Ureter (tissue), 1 donor: ENCODE results near the gene ANKRD22. TPM values are rescaled to one million over a fixed set of nuclear protein-coding genes. Genes with fewer than 3 reads are reported as not detected.

ENCODE experiments used
- DNase-seq: peaks from one replicate; pipeline ENCODE4 v3.0.0-alpha.2; 2020; ENCODE audit warnings: low spot score
- total RNA-seq: library from RNA; stranded (reverse); gene quantifications from one replicate; pipeline ENCODE4 v1.2.4, GENCODE V29; 2023
- donor health status: DM: yes; HTN: yes; CAD: no.

The ANKRD22 gene
- total RNA-seq, 1 donor from 2014 or later: 14.7 TPM

DNA sequence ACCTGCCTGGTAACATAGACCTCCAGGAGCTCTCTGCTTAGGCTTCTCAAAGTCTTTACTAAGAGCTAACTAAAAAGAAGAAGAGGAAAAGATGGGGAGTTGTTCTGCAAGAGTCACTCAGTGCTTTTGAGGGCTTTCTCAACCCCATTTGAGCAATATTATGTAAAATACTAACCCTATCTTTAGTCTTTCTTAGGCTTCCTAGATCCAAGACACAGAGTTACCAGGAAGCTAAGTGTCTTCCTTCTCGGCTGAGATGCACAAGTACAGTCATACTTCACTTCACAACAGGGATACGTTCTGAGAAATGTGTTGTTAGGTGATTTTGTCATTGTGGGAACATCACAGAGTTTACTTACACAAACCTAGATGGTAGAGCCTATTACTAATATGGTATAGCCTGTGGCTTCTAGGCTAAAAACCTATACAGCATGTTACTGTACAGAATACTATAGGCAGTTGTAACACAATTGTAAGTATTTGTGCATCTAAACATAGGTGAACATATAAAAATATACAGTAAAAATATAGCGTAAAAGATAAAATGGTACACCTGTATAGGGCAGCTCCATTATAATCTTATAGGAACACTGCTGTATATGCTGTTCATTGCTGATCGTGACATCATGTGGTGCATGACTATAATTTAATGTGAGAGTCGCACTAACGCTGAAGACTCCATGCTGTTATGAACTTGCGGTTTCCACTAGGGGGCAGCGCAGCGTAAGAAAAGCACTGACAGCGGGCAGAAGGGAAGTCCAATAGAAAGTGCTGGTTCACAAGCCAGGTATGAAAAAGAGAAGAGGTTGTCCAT, 16.3 kb downstream of the ANKRD22 start:
- DNase-seq: peak; percentile 88

DNA sequence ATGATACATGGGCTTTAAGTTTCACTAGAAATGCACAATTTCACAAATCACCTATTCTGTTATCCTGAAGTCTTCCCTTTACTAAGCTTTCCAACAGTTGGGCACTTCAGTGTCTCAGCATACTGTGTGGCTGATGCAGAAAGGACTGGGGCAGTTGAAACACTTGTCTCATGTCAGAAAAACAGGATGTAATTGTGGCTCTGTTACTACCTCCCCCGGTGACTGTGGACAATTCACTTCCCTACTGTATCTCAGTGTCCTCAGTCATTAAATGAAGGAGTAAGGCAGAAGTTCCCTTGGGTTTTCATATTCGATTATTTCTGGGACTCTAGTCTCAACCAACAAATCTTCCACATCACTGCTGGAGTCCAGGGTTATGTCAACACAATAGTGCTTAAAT, 17.9 kb downstream of the ANKRD22 start:
- no peak for DNase-seq

DNA sequence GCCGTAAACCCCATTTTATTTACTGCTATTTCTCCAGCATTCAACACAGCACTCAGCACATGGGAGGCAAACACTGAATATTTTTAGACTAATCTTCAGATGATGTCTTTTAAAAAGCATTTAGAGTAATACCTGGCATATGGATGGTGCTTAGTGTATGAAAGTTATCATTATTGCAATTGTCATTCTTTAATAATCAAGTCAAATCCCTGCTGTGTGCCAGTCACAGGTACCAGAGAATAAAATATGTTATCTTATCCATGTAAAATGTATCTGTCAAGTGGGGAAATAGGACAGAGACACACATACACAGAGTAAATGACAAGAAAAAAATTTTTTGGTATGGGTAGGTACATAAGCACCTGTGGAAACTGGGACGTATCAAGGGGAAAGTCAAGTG, 18.5 kb downstream of the ANKRD22 start:
- no peak for DNase-seq

DNA sequence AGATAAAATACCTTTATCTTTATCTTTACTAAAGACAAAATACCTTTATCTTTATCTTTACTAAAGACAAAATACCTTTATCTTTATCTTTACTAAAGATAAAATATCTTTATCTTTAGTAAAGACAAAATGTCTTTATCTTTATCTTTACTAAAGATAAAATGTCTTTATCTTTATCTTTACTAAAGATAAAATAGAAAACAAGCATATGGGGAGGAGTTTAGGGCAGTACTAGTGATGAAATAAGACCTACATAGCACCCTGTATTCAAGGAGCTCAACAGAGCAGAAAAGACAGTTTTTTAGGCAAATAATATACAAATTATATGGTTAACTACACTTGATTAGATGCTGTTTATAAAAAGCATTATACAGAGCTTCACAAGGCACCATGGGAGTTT, 19.3 kb downstream of the ANKRD22 start:
- DNase-seq: no peak

DNA sequence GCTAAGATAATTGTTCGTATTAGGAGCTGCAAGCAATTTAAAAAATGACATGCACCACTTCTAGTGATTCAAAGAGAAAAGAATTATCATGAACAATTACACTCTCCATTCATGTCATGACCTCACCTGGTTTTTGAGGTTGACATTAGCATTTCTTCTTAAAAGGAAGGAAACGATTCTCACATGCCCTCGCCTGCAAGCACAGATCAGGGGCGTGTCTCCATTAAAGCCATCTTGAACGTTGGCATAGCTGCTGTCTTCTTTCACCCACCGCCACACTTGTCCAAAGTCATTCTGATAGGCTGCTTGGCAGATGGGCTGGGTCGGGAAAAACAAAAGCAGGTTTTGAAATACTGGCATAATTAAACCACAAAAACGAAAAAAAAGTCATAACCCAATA, 19.9 kb downstream of the ANKRD22 start:
- no peak for DNase-seq

DNA sequence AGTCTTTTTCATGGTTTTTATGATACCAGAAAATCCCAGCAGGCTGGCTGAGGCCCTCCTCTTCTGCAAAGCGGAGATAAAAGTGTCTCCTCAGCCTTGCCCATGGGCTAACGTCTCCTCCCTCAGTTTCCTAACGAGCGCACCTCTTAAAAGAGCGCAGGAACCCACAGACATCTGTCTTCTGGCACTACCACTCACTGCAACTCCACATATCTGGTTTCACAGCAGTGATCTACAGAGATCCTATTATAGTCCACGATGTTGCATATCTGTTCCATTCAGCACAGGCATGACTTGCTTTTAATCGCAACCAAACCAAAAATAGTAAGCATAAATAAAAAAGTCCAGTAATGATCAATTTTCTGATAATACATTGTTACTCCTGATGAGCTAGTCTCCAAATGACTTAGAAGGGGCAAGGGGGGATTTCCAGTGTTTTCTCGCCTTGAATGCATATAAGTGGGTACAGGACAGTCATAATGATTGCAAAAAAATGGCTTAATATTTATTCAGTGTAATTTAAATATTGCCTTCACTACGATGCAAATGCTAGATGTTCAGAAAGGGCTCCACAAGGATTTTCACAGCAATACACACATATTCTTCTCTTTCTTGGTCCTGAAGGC, 20.9 kb downstream of the ANKRD22 start:
- no peak for DNase-seq

DNA sequence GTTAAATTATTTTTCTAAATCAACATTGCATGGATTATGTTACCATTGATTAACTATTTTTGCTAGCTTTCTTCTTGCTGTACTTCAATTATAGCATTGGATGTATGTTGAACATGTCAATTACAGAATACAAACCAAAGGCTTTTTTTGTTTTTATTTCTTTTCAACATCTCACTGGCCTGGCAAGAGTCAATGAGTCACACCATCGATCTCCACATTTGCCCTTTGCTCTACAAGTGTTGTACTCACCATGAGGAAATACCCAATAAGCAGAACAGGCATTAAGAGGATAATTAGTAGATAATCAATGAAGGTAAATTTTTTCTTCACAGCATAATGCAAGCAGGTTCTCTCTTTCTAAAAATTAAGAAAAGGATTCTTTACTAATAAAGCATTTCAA, 23.3 kb downstream of the ANKRD22 start:
- DNase-seq: no peak

DNA sequence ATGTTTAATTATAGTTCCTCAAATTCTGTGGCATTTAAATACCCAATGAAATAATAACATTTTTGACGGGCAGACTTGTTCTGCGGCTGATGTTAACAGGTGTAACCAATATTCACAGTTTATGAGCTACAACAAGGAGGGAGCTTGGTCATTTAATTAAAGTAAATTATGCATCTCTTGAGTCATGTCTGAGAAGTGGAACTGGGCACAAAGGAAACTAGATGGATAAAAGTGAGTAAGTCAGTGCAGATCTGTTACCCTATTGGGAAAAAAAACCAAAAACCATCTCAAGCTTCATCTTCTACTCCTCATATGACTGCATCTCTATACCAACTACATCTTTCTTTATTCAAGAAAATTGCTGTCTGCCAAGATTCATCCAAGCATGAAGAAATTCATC, 24.0 kb downstream of the ANKRD22 start:
- no peak for DNase-seq

DNA sequence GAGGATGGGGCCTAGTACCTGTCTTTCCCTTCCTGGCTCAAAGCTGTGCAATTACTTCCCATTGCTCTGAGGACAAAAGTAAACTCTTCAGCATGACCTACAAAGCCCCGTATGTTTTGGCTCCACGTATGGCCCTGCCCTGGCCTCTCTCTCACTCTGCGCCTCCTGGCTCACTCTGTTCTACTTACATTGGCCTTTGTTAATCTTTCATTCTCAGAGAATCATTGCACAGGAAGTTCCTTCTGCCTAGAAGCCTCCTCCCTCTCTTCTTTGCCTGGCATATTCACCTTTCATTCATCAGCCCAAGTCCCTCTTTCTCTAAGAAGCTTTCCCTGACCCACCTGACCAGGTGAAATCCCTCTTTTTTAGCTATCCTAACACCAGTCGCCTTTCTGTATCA, 25.3 kb downstream of the ANKRD22 start:
- no peak for DNase-seq

DNA sequence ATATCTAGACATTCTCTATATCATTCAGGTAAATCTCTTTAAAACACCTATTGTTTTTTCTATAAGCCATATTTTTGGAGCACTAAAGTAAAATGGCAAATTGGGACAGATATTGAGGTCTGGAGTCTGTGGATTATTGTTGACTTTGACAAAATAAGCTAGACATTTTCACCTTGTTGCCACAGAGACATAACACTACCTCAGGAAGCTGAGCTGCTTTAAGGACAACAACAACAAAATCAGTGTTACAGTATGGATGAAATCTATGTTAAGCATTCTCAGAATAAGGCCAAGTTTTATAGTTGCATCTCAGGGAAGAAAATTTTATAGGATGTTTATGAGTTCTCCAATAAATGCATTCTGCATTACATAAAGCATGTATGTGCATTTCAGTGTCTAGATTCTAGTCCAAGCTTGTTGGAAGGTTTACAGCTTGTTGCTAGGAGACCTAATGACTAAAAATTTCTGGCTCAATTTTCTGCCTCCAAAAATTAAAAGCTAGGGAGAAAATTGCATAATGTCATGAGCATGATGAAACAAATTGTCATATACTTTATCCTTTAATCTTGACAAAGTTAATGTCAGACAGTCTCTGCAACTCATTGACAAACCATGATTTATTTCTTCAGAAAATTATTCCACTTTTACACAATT, 30.8 kb downstream of the ANKRD22 start:
- DNase-seq: no peak

DNA sequence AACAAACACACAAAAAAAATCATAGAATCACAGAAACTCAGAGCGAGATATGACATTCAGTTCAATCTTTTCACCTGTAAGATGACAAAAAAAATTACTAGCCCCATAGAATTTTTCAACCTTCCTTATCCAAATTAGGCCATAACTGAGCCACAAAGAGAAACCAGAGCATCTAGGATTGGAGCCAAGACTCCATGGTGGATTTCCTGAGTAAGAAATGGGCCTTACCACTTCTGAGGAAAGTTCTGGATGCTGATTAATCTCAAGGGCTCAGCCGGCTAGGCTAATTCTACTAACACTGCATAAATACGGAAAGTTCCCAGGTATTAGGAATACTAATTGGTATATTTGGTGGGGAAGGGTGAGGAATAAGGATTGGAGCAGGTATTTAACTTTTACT, 32.4 kb downstream of the ANKRD22 start:
- DNase-seq: no peak

DNA sequence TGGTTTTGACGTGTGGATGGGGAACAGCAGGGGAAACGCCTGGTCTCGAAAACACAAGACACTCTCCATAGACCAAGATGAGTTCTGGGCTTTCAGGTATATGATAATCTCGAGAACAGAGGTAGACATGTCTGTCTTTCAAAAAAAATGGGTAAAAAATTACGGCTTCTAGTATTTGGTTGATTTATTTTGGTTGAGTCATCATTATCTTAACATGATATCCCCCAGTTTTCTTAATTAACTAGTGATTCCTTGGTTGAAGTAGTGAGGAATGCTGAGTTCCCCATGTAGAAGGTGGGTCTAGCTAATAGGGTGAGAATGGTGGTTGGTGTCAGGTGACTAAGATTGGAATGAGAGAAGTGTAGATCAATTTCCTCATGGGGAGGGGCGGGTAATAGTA, 38.4 kb downstream of the ANKRD22 start:
- DNase-seq: no peak

DNA sequence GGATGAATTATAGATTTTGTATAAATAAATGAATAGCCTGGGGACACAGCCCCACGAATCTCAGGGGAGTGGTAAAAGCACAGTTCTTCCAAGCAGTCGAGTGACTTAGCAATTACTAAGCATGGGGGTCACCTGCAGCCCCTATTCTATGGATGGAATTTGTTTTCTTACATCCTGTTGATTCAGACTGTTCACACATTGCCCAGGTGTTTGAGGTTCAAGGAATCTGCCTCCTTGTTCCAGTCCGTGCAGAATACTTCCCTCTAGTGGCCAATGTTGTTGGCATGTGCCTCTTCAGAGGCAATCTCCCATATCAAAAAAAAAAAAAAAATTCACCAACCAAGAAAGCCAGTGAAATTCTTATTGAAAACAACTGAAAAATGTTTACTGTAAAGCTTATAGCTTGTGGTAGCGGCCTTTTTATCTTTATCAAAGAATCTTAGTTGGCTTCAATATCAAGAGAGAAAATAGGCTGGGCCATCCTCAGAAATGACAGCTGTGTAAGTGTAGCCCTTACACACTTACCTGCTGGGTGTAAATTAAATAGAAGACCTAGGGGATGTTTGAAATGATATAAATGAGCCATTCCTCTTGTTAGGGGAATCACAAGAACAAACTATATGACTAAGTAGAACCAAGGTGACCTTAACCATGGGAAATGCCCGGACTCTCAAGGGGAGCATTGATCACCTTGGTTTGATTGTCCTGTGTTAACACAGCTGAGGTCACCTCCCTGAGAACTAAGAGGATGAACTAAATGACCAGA, 41.3 kb downstream of the ANKRD22 start:
- DNase-seq: no peak

DNA sequence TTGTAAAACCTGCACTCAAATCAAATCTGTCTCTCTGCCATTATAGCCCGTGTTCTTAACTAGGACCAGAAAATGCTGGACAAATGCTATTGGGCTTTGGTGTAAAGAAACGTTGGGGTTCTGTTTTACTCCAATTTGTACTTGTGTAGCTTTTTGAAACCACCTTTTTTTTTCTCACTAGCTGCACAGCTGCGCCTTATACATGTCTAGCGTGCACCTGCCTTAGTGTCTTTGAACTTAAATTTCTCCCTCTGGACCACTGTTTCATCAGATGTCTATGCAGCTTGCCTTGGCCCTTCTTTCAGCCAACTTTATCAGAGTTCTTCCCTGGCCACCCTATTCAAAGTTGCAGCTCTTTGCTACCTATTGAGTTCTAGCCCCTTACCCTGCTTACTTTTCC, 42.0 kb downstream of the ANKRD22 start:
- no peak for DNase-seq

DNA sequence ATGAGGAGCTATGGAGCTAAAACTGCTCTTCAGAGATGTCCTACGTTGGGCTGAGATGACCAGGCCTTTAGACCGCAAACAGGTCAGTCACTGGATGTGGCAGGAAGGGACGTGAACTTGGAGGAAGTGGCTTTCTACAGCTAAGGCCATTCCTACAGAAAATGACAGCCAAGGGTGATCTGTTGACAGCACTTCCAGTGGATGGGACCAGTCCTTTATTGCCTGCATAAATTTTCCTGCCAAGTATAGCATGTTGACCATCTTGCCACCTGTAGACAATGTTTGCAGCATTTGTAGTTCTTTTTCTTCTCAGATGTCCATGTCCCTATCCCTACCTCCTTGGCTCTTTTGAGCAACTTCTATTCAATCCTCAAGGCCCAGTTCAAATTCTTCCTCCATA, 45.7 kb downstream of the ANKRD22 start:
- DNase-seq: no peak

DNA sequence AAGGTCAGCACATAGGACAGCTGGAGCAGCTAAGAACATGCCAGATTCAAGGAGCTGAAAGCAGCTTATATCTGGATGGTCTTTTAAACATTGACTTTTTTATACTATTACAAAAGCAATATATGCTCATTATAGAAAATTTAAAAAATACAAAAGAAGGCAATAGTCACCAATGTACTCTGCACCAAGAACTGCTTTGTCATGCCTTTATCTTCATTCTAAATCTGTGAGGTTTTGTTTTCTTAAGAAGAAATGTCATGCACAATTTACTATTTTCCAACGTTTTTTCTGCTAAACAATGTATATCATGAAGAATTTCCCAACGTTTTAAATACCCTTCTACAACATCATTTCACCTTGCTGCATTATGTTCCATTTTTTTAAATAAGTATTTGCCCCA, 46.3 kb downstream of the ANKRD22 start:
- DNase-seq: no peak

DNA sequence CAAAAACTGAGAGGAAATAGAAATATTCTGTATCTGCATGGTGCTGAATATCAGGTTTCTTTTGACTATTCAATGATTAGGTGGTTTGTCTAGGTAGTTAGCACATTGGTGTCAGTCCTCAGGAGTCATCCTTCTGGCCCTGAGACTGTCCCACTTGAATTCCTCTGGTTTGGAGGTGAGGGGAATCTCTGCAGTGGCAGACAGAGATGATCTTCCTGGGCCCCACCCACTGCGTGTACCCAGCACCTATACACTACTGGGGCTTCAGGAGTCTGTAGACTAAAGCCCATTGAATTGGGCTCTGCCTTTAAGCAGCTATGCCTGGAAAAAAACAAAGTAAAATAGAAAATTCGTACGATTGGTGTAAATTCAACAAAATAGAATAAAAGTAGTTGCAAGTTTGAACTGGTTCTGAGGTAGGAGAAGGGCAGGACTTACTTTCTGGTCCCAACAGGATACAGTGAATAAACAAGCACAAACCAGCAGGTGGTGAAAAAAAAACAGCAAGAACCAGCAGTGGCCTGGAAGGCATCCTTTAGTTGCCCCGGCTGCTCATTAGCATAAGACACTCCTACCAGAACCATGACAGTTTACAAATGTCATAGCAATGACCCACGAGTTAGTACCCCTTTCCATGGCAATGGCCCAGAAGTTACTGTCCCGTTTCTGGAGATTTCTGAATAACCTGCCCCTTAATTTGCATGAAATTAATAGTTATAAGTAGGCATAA, 47.4 kb downstream of the ANKRD22 start:
- no peak for DNase-seq

DNA sequence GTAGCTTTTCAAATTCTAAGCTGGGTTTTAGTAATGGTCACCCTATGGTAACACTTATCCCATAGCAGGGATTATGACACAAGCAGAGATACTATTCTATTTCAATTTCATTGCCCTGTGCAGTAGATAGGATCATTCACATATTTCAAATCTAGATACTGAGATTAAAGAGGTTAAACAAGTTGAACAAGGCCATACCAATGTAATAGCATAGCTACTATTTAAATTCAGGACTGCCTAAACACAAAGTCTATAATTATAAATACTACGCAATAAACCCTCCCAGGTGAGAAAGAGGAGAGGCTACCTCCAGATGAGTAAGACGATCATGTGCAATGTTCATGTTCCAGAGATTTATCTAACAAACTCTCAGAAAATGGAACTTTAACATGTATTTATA, 48.0 kb downstream of the ANKRD22 start:
- no peak for DNase-seq

DNA sequence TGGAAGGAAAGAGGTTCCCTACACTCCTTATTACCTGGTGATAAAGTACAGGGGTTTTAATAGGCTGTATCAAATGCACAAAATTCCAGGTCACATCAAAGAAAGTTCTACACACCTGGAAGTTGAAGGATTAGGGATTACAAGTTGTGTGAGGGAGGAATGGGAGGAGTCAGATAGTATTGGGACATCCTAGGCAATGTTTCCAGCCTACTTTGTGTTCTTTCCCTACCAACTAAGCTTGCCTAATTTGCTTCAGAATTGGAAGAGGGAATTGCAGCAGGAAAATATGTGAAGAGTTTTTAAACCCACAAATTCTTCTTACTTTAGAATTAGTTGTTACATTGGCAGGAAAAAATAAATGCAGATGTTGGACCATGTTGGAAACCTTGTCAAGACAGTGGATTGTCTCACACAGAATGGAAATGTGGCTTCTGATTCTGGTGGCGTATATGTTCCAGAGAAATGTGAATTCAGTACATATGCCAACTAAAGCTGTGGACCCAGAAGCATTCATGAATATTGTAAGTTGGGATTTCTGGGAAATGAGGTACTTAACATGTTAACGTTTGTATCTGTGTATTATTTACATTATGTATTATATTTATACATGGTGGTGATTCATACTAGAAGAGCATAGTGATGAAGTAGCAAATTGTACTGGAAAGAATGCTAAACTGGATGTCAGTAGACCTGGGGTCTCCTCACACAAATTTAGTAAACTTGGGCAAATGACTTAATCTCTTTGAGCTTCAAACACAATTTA, 48.9 kb downstream of the ANKRD22 start, which contains the start of gene LIPM:
Gene LIPM (plus strand): TSS at position 208 of the 763 bp plus-strand sequence. CDS start 167 bp downstream, at position 375.
- DNase-seq: no peak
